ENCODE results near the gene LMOD3.
A peak's percentile ranks its signal among the peaks of the same experiment; 100 is the strongest.

LMOD3 gene

DNA sequence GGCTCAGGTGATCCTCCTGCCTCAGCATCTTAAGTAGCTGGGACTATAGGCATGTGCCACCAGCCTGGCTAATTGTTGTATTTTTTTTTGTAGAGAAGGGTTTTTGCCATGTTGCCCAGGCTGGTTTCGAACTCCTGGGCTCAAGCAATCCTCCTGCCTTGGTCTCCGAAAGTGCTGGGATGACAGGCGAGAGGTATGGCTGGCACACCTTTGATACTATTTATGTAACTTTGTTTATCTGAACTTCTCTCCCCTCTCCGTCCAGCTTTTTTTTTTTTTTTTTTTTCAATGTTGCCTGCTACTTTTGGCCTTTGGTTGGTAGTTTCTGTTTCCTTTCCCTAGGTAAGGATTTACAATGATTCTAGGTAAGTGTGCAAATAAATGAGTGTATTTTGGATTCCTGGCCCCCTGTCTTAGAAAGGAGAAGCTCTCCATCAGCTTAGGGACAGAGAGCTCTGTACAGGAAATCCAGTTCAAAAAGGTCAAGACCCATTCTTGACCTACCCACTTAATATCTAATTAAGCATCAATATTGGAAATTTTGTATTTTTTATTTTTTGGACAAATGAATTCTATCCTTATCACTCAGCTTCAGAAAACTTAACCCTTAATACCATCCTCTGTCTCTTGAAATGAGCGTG lies 30.9 kb downstream of the LMOD3 start:
- DNase-seq = no peak

DNA sequence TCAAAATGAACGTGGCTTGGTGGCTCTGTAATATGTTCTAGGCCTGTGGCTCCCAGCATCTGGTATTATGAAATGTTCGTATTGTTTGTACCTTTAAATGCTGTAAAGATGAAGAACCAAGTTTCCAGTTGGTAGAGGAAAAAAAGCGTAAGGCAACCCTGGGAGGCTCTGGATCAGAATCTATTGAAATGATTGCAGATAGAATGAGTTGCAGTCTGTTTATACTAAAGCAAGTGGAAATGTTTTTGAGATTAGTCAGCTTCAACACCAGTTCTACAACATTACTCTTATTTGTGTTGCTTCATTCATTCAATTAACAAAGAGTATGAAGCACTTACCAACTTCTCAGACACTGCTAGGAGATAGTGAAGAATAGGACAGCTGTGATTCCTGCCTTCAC lies 32.4 kb downstream of the LMOD3 start:
- peak; percentile 70 for DNase-seq

DNA sequence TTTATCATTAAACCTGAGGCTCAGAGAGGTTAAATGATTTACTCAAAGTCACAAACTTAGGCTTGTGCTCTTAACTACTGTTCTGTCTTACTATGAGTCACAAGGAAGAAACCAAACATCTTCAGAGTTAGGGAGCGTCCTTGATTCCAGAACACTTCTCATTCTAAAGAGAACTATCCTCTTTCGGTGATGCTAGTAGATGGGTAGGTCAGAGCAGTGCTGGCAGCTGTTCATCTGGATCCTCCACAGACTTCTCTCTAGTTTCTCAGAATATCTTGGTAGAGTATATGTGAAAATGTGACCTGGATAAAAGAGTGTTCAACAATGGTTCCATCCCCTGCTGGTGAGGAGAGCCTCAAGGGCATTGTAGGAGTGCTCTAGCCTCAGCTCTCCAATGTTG lies 34.3 kb downstream of the LMOD3 start:
- DNase-seq = peak; percentile 32

DNA sequence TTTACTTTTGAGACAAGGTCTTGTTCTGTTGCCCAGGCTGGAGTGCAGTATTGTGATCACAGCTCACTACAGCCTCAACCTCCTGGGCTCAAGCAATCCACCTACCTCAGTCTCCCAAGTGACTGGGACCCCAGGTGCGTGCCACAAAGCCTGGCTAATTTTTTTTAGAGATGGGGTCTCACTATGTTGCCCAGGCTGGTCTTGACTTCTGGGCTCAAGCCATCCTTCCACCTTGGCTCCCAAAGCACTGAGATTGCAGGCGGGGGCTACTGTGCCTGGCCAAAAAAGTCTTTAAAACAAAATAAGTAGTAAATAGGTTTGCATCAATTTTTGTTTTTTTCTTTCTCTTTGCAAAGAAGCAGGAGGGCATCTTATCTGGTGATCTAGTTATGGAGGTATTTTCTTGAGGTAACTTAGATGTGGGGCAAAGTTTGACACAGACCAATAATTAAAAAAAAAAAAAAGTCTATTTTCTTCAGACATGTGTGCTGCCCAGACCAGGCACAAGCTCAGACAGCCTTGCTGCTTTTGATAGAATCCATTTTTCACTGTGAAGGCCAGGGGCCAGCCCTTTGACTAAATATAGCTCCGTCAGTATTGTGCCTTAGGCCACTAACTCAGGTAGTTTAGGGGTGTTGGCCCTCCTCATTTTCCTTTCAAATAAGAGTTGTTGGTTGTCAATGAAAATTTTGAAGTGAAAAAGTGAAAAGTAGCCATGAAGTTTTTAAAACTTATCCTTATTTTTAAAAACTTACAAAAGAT lies 35.2 kb downstream of the LMOD3 start:
- DNase-seq = no peak

DNA sequence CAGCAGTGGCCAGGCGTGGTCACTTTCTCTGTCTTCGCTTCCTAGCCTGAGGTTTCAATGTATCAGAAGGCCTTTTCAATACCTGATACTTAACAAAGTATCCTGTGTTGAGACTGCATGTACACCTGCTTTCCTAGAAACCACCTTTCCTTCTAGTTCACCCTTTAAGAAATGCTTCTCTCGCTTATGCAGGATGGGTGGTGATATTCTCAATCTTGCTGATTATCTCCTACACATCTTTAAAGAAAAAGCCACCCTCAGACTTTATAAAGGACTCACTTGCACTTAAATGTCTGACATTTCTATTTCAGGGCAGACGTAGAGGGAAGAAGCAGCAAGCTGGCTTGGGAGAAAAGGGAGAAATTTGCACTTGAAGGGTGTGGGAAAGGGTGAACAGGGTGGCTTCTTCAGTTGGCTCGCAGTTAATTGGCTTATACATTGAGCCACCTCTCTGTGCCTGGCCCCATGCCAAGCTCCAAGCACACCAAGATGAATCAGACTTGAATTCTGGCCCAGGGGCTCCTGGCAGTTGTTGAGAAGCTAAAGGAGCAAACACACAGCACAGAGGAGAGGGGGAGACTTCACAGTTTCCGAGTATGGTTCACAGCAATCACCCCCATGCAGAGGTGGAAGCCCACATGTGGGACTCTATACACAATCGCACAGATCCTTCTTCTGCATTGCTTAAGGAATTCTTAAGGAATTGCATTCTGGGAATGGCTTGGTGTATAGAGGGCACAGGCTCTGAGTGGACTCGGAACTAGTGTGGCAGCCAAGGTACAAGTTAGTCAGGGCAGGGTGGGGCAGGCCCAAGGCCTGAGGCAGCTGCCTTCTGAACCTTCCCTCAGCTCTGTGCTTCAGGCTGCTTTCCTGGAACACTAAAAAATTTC lies 36.3 kb downstream of the LMOD3 start:
- peak; percentile 93 for DNase-seq

DNA sequence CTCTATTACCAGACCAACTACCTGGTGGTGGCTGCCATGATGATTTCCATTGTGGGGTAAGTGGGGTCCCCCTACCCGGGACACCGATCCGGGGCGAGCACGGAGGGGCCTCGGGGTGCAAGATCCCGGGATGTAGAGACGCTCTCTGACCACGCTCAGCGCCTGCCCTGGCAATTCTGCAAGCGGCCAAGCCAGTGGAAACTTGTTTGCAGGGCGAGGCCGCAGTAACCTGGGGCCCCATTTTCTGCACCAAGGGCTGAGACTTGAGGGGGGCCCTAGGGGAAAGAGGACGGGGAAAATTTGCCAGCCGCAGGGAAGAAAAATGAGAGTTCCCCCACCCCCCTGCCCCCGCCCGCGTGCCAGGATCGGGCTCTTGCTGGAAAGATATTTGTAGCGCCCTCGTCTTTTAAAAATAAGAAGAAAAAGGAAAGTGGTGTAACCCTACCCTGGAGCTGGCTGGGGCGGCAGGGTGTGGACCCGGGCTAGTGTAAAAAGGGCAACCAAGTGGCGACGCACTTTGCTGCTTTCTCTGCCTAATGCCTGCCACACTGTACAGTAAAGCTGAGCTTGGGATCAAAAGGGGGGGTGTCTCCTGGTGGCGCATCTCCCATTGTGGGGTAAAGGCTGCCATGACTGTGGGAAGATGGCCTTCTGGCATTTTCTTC lies 37.1 kb downstream of the LMOD3 start:
- no peak for DNase-seq

DNA sequence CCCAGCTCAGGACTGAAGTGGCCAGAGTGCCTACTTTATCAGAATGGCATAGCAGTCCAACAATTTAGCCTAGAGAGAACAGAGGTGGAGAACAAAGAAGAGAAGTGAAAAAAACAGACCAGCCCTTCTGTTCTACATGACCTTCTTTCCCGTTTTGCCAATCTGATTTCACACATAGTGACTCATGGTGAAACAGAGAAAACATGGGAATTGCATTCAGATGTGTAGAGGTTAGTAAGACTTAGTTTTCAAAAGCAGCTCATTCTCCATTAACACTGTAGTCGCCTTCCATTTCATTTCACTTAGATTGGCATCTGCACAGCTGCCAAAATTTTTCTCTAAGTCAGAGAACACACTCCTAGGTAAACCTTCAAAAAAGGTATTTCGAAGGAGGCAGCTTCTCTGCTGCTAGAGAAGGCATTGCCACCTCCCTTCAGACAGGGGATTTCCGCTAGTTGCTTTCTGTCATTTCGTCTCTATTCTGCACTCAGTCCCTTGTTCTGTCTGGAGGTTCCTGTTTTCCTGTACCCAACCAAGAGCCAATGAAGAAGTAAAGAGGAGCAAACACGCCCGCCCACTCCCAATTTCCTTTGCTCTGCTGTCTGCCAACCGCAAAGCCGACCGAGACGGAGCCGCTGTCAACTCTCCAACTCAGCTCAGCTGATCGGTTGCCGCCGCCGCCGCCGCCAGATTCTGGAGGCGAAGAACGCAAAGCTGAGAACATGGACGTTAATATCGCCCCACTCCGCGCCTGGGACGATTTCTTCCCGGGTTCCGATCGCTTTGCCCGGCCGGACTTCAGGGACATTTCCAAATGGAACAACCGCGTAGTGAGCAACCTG lies 37.8 kb downstream of the LMOD3 start, which contains the start of gene ARL6IP5:
TSS of gene ARL6IP5 (plus strand) at position 612 of the 842 bp plus-strand sequence. CDS start at position 723, 111 bp downstream.
- DNase-seq = peak; percentile 93

DNA sequence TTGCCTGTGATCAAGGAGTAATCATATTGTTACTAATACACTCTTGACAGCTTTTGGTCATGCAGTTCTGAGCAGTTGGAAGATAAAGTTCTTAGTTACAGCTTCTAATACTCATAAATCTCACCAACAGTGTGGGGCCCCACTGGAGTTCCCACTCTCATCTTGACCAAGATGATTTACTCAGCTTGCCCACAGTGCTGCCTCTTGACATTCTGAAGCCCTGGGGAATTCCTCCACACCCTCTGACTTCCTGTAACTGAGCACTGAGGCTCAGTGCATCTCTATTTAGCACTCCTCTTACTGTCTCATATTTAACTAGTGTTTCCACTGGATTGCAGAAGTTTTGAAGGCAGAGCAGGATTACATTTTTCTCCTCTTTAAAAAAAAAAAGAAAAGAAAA lies 39.6 kb downstream of the LMOD3 start:
- DNase-seq = peak; percentile 91

DNA sequence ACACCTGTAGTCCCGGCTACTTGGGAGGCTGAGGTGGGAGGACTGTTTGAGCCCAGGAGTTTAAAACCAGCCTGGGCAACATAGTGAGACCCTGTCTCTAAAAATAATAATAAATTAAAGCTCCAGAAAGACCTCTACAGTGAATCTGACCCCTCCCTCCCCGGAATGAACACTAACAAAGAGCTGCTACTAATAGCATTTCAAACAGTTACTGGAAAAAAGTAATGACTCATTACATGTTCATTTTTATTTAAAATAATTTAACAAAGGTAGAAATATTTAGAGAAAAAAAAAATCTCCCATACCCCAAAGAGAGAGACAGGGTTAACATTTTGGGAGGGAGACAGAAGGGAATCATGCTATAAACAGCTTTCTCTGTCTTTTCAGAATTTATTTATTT lies 40.0 kb downstream of the LMOD3 start:
- no peak for DNase-seq

DNA sequence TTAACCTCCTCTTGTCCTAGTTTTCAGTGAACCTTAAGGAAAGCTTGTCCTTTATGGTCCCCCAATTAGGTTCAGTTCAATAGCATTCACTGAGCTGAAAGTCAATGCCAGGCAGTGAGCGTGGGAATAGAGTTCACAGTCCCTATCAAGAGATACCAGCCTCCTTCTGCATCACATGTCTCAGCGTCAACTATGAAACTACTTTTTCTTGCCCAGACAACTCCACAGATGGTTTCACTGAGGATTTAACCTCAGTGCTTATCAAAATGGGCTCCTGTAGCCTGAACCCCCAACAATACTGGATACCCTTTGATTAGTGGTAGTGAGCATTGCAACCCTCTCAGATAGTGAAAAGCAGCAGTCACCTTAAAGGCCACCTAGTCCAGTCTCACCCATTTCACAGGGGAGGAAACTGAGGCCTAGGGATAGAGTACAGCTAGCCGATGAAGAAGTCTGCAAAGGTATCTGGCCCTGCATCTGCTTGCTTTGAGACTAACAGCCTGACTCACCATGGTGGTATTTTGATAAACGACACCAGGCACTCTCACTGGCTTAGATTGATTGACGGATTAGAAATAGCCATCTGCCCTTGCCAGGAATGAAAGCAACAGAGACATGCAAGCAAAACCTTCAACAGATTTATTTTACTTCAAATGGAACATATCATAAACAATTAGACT lies 40.7 kb downstream of the LMOD3 start:
- peak; percentile 38 for DNase-seq

DNA sequence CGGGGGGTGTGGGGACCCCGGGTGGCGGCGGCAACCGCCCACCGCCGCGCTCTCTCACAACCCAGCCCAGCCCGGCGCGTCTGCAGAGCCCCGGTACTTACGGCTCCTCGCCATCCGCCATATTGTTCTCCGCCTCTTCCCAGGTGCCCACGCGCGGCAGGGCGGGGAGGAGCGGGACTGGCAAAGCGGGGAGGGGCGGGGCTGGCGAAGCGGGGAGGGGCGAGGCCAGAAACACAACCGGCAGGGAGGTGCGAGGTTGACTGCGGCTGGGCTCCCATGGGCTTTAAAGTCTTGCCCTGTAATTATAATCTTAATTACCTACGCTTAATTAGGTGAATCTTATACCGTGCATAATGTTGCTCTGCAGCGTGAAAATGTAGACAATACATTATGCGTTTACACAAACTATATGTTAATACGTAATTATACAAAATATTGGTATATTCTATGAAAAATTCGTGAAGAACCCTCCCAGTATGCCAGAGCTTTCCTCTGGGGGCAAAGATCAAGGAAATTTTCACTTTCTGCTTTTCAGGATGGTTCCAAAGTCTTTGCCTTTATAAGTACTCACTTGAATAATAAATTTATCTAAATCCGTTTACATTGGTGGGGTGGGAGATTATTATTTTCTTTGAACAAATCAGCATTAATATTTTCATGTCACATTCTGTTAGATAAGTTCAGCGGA lies 42.0 kb downstream of the LMOD3 start, which contains the start of gene UBA3:
TSS of gene UBA3 (minus strand) at position 133 of the 688 bp plus-strand sequence. CDS start at position 121, 12 bp downstream.
- peak; percentile 87 for DNase-seq

DNA sequence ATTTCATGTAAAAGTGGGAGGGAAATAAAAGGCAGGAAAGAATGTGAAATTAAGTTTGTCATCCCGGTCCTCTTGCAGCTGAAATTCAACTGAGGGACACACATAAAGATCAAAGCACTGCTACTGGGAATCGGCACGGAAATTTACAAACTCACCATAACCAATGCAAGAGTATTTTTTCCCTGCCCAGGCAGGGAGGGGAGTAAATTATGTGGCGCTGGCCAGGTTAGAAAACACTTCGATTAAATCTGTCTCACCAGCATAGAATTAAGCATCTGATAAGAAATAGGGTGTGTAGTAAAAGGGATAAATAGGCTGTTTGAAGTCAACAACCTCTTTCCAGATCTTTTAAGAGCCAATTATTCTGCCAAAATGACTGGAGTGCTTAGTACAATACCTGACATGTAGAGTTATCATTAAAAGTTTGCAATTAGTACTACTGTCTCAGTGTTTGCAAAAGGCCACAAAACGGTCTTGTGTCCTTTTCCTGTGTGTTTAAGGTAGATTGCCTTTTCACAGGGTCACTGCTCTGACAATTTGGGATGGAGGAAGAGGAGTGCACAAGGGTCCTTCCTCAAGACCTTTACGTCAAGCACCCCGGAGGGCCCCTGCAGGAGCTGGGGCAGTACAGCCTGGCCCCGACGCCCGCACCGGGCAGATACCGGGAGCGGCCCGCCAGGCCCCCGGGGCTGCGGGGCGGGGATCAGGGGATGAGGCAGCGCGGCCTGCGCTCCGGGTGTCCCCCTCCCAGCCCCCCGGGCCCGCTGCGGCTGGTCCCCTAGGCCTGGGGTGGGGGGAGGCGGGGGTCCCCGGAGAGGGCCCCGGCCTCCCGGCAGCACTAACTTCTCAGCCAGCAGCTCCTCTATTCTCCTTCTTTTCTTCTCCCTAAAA lies 42.9 kb downstream of the LMOD3 start:
- DNase-seq = no peak

DNA sequence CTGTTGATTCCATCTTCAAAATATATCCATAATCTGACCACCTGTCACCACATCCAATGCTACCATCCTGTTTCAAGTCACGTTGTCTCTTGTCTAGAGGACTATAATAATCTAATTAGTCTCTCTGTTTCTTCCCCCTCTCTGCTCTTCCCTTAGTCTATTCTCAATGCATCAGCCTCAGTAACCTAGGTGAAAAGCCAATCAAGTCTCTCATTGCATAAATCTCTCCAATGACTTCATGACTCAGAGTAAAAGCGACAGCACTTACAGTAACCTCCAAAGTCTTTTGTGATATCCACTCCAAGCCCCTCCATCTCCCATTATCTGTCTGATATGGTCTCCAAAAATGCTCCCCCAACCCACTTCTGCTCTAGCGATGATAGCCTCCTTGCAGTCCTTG lies 49.5 kb downstream of the LMOD3 start:
- no peak for DNase-seq

DNA sequence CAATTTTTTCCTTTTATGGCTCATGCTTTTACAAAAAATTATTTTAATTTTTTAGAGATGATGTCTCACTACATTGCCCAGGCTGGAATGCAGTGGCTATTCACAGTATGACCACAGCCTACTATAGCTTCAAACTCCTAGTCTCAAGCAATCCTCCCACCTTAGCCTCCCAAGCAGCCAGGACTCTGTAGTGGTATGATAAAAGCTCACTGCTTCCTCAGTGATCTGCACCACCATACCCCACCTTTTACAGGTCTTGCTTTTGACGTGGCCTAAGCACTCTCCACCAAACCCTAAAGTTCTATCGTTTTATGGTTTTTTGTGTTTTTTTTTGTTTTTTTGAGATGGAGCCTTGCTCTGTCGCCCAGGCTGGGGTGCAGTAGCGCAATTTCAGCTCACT lies 56.3 kb downstream of the LMOD3 start:
- DNase-seq = no peak

DNA sequence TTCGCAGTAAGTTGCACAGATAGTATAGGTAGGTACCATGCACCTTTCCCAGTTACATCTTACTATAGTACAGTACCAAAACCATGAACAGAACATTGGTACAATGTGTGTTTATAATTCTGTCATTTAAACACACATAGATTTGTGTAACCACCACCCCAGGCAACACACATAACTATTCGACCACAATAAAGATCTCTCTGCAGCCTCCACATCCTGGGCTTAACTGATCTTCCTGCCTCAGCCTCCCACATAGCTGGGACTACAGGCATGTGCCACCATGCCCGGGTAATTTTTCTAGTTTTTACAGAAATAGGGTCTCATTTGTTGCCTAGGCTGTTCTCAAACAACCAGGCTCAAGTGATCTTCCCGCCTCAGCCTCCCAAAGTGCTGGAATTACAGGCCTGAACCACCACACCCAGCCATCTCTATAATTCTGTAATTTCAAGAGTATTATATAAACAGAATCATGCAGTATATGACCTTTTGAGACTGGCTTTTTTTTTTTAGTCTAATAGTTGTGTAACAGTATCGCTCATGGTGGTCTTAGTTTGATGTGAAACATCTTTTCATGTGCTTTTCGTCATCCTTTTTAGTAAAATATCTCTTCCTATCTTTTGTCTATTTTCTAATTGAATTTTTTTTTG lies 57.0 kb downstream of the LMOD3 start:
- DNase-seq = no peak

DNA sequence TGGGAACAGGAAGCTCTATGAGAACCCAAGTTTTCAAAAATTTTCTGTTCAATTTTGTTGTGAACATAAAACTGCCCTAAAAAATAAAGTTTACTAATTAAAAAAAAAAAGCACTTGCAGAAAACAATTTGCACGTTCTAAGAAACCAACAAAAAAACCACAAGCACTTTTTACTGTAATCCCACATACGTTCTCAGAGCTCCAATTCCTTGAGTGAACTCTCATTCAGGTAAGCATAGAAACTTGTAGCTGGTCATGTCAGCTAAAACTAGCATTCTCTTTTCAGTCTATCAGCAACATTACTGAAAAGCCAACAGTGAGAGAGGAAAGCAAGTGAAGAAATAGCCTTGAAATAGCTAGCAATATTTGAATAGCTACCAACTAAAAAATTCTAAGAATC lies 58.8 kb downstream of the LMOD3 start:
- DNase-seq = no peak

DNA sequence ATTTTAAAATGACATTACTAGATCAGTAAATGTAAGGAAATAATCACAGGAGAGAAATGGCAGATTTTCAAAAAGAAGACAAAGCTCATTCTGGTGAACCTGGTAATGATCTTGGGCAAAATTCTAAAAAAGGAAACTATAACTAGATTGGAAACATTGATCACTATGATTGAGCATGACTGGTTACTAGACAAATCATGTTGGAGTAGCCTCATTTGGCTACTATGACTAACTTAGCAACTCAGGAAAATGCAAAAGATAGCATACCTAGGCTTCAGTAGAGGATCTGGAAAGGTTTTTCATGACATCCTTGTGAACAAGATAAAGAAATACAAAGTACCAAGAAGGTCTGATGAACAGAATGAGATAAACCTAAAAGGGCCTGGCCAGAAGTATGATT lies 62.7 kb downstream of the LMOD3 start:
- no peak for DNase-seq

DNA sequence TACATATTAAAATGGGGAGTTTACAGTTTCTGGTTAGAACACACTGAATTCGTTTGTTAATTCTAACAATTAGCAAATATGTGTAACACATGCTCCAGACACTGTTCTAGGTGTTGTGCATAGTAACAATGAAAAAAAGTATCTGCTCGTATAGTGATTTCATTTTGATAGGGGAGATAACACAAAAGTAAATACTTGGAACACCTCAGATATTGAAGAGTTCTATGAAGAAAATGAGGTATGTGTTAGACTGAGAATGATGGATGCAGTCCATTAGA lies 63.5 kb downstream of the LMOD3 start:
- no peak for DNase-seq
